Measurements from ENCODE around the gene ICAM1. TPM values are rescaled to one million over a fixed set of nuclear protein-coding genes. Genes with fewer than 3 reads are reported as not detected.
"Not testable (repeated sequence)": the region's sequence is repeated elsewhere in the genome, so short reads cannot be mapped to it uniquely, and the experiment has no call there.

ICAM1 gene
- total RNA-seq, 1 donor from 2014 or later: not detected

DNA sequence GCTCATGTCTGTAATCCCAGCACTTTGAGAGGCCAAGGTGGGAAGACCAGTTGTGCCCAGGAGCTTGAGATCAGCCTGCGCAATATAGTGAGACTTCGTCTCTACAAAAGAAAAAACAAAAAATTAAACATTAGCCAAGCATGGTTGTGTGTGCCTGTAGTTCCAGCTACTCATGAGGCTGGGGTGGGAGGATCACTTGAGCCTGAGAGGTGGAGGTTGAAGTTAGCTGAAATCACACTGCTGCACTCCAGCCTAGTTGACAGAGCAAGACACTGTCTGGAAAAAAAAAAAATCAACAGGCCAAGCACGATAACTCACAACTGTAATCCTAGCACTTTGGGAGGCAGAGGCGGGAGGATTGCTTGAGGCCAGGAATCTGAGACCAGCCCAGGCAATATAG is 35.9 kb upstream of the ICAM1 start:
- peaks cover 11% of the 10 kb centered on the region for H3K27me3 Mint-ChIP-seq (ENCODE audit: unreplicated experiment)
- no peak for DNase-seq
- peak overlapping the region; percentile 97 for H3K27ac Mint-ChIP-seq (ENCODE audit: unreplicated experiment)
- H3K36me3 Mint-ChIP-seq (ENCODE audit: unreplicated experiment): no peaks in the 10 kb centered on the region
- H3K4me1 Mint-ChIP-seq (ENCODE audit: low read depth, unreplicated experiment): peaks cover 7% of the 10 kb centered on the region
- TF ChIP-seq, protein P1, sequence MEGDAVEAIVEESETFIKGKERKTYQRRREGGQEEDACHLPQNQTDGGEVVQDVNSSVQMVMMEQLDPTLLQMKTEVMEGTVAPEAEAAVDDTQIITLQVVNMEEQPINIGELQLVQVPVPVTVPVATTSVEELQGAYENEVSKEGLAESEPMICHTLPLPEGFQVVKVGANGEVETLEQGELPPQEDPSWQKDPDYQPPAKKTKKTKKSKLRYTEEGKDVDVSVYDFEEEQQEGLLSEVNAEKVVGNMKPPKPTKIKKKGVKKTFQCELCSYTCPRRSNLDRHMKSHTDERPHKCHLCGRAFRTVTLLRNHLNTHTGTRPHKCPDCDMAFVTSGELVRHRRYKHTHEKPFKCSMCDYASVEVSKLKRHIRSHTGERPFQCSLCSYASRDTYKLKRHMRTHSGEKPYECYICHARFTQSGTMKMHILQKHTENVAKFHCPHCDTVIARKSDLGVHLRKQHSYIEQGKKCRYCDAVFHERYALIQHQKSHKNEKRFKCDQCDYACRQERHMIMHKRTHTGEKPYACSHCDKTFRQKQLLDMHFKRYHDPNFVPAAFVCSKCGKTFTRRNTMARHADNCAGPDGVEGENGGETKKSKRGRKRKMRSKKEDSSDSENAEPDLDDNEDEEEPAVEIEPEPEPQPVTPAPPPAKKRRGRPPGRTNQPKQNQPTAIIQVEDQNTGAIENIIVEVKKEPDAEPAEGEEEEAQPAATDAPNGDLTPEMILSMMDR (IDR thresholded peaks at IDR 0.05; ENCODE audit: partially characterized antibody, unreplicated experiment): no peak
- H3K9me3 Mint-ChIP-seq (ENCODE audit: unreplicated experiment): peaks cover 4% of the 10 kb centered on the region
- no peak overlapping the region for H3K4me3 Mint-ChIP-seq (ENCODE audit: unreplicated experiment)

DNA sequence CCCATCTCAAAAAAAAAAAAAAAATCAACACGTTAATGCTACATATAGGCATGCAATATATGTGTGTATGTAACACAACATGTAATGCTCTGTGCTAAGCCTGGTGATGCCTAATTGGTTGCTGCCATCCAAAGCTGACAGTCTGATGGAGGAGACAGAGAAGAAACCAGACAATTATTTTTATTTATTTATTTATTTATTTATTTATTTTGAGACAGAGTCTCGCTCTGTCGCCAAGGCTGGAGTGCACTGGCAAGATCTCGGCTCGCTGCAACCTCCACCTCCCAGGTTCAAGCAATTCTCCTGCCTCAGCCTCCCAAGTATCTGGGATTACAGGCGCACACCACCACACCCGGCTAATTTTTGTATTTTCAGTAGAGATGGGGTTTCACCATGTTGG is 35.5 kb upstream of the ICAM1 start:
- Mint-ChIP-seq H3K27ac (ENCODE audit: unreplicated experiment) (peak overlapping the region; percentile 97), H3K27me3 (ENCODE audit: unreplicated experiment) (peaks cover 11% of the 10 kb centered on the region)

DNA sequence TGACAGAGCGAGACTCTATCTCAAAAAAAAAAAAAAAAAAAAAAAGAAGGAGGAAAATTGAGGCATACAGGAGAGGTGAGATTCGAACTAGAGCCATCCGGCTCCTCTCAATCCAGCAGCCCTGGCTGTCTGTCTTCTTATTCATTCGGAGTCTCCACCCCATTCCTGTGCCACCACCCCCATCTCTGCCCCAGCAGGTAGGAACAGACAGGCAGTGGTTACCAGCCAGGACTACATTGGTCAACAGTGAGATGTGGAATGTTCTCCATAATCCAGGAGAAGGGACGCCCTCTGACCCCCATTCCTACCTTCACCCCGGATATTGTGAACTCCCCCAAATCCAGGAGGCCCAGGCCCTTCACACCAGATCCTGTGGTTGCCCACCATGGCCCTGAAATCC is 33.2 kb upstream of the ICAM1 start:
- H3K4me1 Mint-ChIP-seq (ENCODE audit: low read depth, unreplicated experiment): peaks cover 7% of the 10 kb centered on the region
- no peak overlapping the region for H3K4me3 Mint-ChIP-seq (ENCODE audit: unreplicated experiment)
- peaks cover 4% of the 10 kb centered on the region for H3K9me3 Mint-ChIP-seq (ENCODE audit: unreplicated experiment)
- peaks cover 9% of the 10 kb centered on the region for H3K27me3 Mint-ChIP-seq (ENCODE audit: unreplicated experiment)
- DNase-seq: no peak
- H3K36me3 Mint-ChIP-seq (ENCODE audit: unreplicated experiment): no peaks in the 10 kb centered on the region
- no peak overlapping the region for H3K27ac Mint-ChIP-seq (ENCODE audit: unreplicated experiment)
- TF ChIP-seq, protein P1 (IDR thresholded peaks at IDR 0.05; ENCODE audit: partially characterized antibody, unreplicated experiment): no peak

More for the DNA sequence above, 35.5 kb upstream of the ICAM1 start:
- H3K36me3 Mint-ChIP-seq (ENCODE audit: unreplicated experiment); H3K4me3 Mint-ChIP-seq (ENCODE audit: unreplicated experiment); DNase-seq; H3K4me1 Mint-ChIP-seq (ENCODE audit: low read depth, unreplicated experiment); H3K9me3 Mint-ChIP-seq (ENCODE audit: unreplicated experiment): not testable (repeated sequence)

DNA sequence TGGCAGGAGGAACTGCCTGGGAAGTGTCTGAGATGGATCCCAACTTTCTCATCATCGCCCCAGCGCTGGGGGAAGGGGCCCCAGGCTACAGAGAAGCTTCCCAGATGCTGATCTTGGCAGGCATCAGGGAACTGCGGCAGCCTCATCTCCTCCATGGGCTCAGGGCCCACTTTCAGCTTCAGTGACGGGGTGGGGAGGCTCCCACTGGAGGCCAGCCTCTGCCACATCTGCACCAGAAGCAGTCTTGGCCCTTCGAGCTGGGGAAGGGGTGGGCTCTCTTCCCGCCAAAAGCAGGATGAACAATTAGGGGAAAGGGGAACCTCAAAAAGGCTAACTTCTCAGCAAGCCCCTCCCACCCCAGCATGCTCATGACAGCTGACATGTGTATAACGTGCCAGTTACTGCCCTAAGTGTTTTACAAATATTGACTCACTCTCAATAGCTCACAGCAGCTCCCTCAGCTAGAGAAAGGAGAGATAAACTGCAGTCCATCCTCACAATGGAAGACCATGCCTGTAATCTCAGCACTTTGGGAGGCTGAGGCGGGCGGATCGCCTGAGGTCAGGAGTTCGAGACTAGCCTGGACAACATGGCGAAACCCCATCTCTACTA is 32.6 kb upstream of the ICAM1 start:
- Mint-ChIP-seq H3K27me3 (ENCODE audit: unreplicated experiment) (peaks cover 9% of the 10 kb centered on the region), H3K4me3 (ENCODE audit: unreplicated experiment) (no peak overlapping the region), H3K4me1 (ENCODE audit: low read depth, unreplicated experiment) (peaks cover 7% of the 10 kb centered on the region), H3K9me3 (ENCODE audit: unreplicated experiment) (peaks cover 4% of the 10 kb centered on the region), H3K36me3 (ENCODE audit: unreplicated experiment) (no peaks in the 10 kb centered on the region), H3K27ac (ENCODE audit: unreplicated experiment) (no peak overlapping the region)
- TF ChIP-seq, protein P1 (IDR thresholded peaks at IDR 0.05; ENCODE audit: partially characterized antibody, unreplicated experiment): no peak
- no peak for DNase-seq

DNA sequence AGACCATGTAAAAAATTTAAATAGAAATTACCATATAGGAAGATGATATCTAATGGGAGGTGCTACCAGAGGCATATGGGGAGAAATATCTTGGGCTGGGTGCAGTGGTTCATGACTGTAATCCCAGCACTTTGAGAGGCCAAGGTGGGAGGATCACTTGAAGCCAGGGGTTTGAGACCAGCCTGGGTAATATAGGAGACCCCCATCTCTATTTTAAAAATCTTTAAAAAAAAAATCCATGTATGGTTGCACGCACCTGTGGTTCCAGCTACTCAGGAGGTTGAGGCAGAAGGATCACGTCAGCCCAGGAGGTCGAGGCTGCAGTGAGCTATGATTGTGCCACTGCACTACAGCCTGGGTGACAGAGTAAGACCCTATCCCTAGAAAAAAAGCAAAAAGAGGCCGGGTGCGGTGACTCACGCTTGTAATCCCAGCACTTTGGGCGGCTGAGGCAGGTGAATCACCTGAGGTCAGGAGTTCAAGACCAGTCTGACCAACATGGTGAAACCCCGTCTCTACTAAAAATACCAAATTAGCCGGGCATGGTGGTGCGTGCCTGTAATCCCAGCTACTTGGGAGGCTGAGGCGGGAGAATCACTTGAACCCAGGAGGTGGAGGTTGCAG is 29.0 kb upstream of the ICAM1 start:
- not testable (repeated sequence) for H3K9me3 Mint-ChIP-seq (ENCODE audit: unreplicated experiment); H3K4me1 Mint-ChIP-seq (ENCODE audit: low read depth, unreplicated experiment); H3K27ac Mint-ChIP-seq (ENCODE audit: unreplicated experiment)

DNA sequence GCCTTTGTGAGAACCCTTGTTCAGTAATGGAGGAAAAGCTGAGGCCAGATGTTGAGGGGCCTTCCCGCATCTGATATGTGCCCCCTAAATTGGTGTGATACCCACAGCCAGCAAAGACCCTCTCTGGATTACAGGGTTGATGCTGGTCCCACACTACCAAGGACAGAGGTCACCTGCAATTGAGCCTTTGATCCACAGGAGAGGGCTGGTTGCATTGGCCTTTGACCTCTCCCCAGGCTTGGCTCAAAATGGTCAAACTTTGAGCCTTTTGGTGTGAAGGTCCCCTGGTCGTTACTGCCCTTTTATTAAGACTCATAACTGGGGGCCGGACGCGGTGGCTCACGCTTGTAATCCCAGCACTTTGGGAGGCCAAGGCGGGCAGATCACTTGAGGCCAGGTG is 27.3 kb upstream of the ICAM1 start:
- TF ChIP-seq, protein P1 (IDR thresholded peaks at IDR 0.05; ENCODE audit: partially characterized antibody, unreplicated experiment): no peak
- Mint-ChIP-seq H3K9me3 (ENCODE audit: unreplicated experiment) (no peaks in the 10 kb centered on the region), H3K27ac (ENCODE audit: unreplicated experiment) (no peak overlapping the region), H3K4me1 (ENCODE audit: low read depth, unreplicated experiment) (no peaks in the 10 kb centered on the region), H3K36me3 (ENCODE audit: unreplicated experiment) (no peaks in the 10 kb centered on the region), H3K27me3 (ENCODE audit: unreplicated experiment) (no peaks in the 10 kb centered on the region), H3K4me3 (ENCODE audit: unreplicated experiment) (no peak overlapping the region)
- no peak for DNase-seq

More for the DNA sequence above, 29.0 kb upstream of the ICAM1 start:
- H3K4me3 Mint-ChIP-seq (ENCODE audit: unreplicated experiment); DNase-seq; H3K36me3 Mint-ChIP-seq (ENCODE audit: unreplicated experiment); H3K27me3 Mint-ChIP-seq (ENCODE audit: unreplicated experiment): not testable (repeated sequence)
